Neural cell (in vitro differentiated cells): ENCODE measurements around the gene TFEB. TPM values are rescaled to one million over a fixed set of nuclear protein-coding genes. Genes with fewer than 3 reads are reported as not detected.

Source experiments
- H2AFZ ChIP-seq: fragments of 200-600, 300-800 bp; sonication (generic), shearing (Covaris generic); 2 replicates; pipeline ENCODE4 v1.6.0; 2014; ENCODE audit warnings: low read depth, mild to moderate bottlenecking, antibody characterized with exemption, low read length, moderate library complexity
- H3F3A ChIP-seq: fragments of 200-600 bp; shearing (Covaris generic); 2 replicates; pipeline ENCODE4 v1.6.1; 2016; ENCODE audit warnings: mild to moderate bottlenecking, moderate library complexity, mixed read lengths, antibody characterized with exemption, low read length; ENCODE audit not compliant: insufficient read depth, poor library complexity, severe bottlenecking
- H3K27ac ChIP-seq: fragments of 200-600, 300-800 bp; sonication (generic), shearing (Covaris generic); 2 replicates; pipeline ENCODE4 v1.5.1; 2014; ENCODE audit warnings: mild to moderate bottlenecking, low read length, moderate library complexity
- H3K27me3 ChIP-seq: fragments of 300-800, 200-600 bp; sonication (generic), shearing (Covaris generic); 2 replicates; pipeline ENCODE4 v1.6.0; 2014; ENCODE audit warnings: mild to moderate bottlenecking, low read depth, low read length, moderate library complexity; ENCODE audit not compliant: insufficient read depth
- H3K36me3 ChIP-seq: fragments of 300-800, 200-600 bp; sonication (generic), shearing (Covaris generic); 2 replicates; pipeline ENCODE4 v1.5.1; 2014; ENCODE audit warnings: mild to moderate bottlenecking, antibody characterized with exemption, low read length, moderate library complexity; ENCODE audit not compliant: insufficient read depth
- H3K4me2 ChIP-seq: fragments of 300-800, 200-600 bp; sonication (generic), shearing (Covaris generic); 2 replicates; pipeline ENCODE4 v1.6.0; 2014; ENCODE audit warnings: mild to moderate bottlenecking, low read length
- H3K4me3 ChIP-seq: fragments of 300-800, 200-600 bp; sonication (generic), shearing (Covaris generic); 2 replicates; pipeline ENCODE4 v1.5.1; 2014; ENCODE audit warnings: mild to moderate bottlenecking, low read length, moderate library complexity
- H3K79me2 ChIP-seq: fragments of 200-600 bp; shearing (Covaris generic); replicated peaks from 2 replicates; pipeline ENCODE4 v1.6.0; 2014; ENCODE audit warnings: mild to moderate bottlenecking, low read length, moderate library complexity; ENCODE audit not compliant: insufficient read depth
- H3K9ac ChIP-seq: fragments of 300-800, 200-600 bp; sonication (generic), shearing (Covaris generic); 2 replicates; pipeline ENCODE4 v1.6.1; 2016; ENCODE audit warnings: mild to moderate bottlenecking, low read length, mixed read lengths
- H3K9me2 ChIP-seq: fragments of 200-600 bp; shearing (Covaris generic); 2 replicates; pipeline ENCODE4 v1.6.1; 2016; ENCODE audit warnings: mild to moderate bottlenecking, low read length, mixed read lengths; ENCODE audit not compliant: insufficient read depth
- H3K9me3 ChIP-seq: fragments of 200-600, 300-800 bp; sonication (generic), shearing (Covaris generic); 2 replicates; pipeline ENCODE4 v1.6.1; 2016; ENCODE audit warnings: mild to moderate bottlenecking, mixed run types, low read length, moderate library complexity, mixed read lengths
- H4K20me1 ChIP-seq: fragments of 200-600 bp; shearing (Covaris generic); 2 replicates; pipeline ENCODE4 v1.6.1; 2016; ENCODE audit warnings: mild to moderate bottlenecking, mixed run types; ENCODE audit not compliant: insufficient read depth
- EP300 ChIP-seq: fragments of 450-650 bp; conservative IDR thresholded peaks from 2 replicates; pipeline ENCODE4 v1.6.1; 2014; ENCODE audit warnings: antibody characterized with exemption, mild to moderate bottlenecking, moderate library complexity; ENCODE audit not compliant: poor library complexity, severe bottlenecking
- EZH2 ChIP-seq: fragments of 200-600, 300-800 bp; shearing (Covaris generic), sonication (generic); IDR thresholded peaks from 2 replicates; pipeline ENCODE4 v1.6.1; 2014; ENCODE audit warnings: antibody characterized with exemption, low read length, borderline replicate concordance, mild to moderate bottlenecking; ENCODE audit not compliant: insufficient read depth, poor library complexity, severe bottlenecking
- MXI1 ChIP-seq: fragments of 450-650 bp; conservative IDR thresholded peaks from 2 replicates; pipeline ENCODE4 v1.6.1; 2014; ENCODE audit warnings: antibody characterized with exemption, mild to moderate bottlenecking; ENCODE audit not compliant: poor library complexity, severe bottlenecking
- POLR2AphosphoS5 ChIP-seq: IDR thresholded peaks from 2 replicates; pipeline ENCODE4 v1.6.1; 2012
- RAD21 ChIP-seq: fragments of 450-650 bp; conservative IDR thresholded peaks from 2 replicates; pipeline ENCODE4 v1.6.1; 2014; ENCODE audit warnings: antibody characterized with exemption, mild to moderate bottlenecking, moderate library complexity
- SMC3 ChIP-seq: fragments of 450-650 bp; conservative IDR thresholded peaks from 2 replicates; pipeline ENCODE4 v1.6.1; 2014; ENCODE audit warnings: antibody characterized with exemption, mild to moderate bottlenecking, moderate library complexity; ENCODE audit not compliant: poor library complexity
- TAF1 ChIP-seq: IDR thresholded peaks from 2 replicates; pipeline ENCODE4 v1.6.1; 2012; ENCODE audit warnings: low read depth
- polyA plus RNA-seq: library from polyadenylated mRNA; depleted of rRNA; stranded (reverse); fragments of >200 nt; gene quantifications from 2 replicates; pipeline ENCODE4 v1.2.3, GENCODE V29; 2014
- TF ChIP-seq, protein P1 (sequence below): IDR thresholded peaks from 2 replicates; pipeline ENCODE4 v1.6.1; 2012; ENCODE audit warnings: borderline replicate concordance
- TF ChIP-seq, protein P2 (sequence below): fragments of 450-650 bp; IDR thresholded peaks from 2 replicates; pipeline ENCODE4 v1.5.1; 2014; ENCODE audit warnings: antibody characterized with exemption, mild to moderate bottlenecking, moderate library complexity; ENCODE audit not compliant: poor library complexity, severe bottlenecking

Gene TFEB
- polyA plus RNA-seq, 1 donor from 2014 or later = 0.24 TPM

DNA sequence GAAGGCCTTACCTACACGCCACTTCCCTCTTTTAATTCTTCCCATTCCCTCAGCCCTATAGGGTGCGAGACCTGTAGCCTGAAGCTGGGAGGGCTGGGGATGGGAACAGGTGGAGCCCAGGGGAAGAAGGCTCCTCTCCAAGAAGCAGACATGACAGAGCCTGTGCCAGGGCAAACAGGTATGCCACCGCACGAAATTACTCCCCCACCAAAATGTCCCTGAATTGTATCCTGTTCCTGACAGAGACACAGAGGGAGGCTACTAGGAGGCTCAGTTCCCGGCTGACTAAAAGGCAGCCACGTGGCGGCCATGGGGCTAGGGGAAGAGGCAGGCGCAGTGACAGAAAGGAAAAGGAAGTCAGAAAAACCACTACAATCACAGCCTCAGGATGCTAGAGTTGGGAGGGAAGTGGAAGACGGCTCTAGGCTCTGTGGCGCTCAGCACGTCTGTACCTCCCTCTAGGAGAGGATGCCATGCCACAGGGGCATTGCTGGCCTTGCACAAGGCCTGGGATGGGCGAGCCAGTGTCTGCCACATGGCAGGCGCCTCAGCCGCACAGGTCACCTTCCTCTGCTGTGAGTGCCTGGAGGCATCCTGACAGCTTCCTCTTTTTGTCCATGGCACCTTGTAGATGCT, 27.7 kb downstream of the TFEB start:
- H2AFZ ChIP-seq = no peak overlapping the region
- no peak for TF ChIP-seq MXI1
- TF ChIP-seq, protein P1, sequence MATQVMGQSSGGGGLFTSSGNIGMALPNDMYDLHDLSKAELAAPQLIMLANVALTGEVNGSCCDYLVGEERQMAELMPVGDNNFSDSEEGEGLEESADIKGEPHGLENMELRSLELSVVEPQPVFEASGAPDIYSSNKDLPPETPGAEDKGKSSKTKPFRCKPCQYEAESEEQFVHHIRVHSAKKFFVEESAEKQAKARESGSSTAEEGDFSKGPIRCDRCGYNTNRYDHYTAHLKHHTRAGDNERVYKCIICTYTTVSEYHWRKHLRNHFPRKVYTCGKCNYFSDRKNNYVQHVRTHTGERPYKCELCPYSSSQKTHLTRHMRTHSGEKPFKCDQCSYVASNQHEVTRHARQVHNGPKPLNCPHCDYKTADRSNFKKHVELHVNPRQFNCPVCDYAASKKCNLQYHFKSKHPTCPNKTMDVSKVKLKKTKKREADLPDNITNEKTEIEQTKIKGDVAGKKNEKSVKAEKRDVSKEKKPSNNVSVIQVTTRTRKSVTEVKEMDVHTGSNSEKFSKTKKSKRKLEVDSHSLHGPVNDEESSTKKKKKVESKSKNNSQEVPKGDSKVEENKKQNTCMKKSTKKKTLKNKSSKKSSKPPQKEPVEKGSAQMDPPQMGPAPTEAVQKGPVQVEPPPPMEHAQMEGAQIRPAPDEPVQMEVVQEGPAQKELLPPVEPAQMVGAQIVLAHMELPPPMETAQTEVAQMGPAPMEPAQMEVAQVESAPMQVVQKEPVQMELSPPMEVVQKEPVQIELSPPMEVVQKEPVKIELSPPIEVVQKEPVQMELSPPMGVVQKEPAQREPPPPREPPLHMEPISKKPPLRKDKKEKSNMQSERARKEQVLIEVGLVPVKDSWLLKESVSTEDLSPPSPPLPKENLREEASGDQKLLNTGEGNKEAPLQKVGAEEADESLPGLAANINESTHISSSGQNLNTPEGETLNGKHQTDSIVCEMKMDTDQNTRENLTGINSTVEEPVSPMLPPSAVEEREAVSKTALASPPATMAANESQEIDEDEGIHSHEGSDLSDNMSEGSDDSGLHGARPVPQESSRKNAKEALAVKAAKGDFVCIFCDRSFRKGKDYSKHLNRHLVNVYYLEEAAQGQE = no peak
- no peak for TF ChIP-seq SMC3
- TF ChIP-seq RAD21 = no peak
- no peak for TF ChIP-seq POLR2AphosphoS5
- TF ChIP-seq EP300 = no peak
- no peak for TF ChIP-seq TAF1
- no peaks in the 10 kb centered on the region for H3K9me2 ChIP-seq
- no peak overlapping the region for H3K27ac ChIP-seq
- no peak overlapping the region for H3K4me3 ChIP-seq
- no peaks in the 10 kb centered on the region for H3K9me3 ChIP-seq
- no peaks in the 10 kb centered on the region for H3K79me2 ChIP-seq
- no peaks in the 10 kb centered on the region for H4K20me1 ChIP-seq
- no peaks in the 10 kb centered on the region for H3F3A ChIP-seq
- H3K4me2 ChIP-seq = no peak overlapping the region
- no peak overlapping the region for H3K9ac ChIP-seq
- no peaks in the 10 kb centered on the region for H3K27me3 ChIP-seq
- H3K36me3 ChIP-seq = no peaks in the 10 kb centered on the region

DNA sequence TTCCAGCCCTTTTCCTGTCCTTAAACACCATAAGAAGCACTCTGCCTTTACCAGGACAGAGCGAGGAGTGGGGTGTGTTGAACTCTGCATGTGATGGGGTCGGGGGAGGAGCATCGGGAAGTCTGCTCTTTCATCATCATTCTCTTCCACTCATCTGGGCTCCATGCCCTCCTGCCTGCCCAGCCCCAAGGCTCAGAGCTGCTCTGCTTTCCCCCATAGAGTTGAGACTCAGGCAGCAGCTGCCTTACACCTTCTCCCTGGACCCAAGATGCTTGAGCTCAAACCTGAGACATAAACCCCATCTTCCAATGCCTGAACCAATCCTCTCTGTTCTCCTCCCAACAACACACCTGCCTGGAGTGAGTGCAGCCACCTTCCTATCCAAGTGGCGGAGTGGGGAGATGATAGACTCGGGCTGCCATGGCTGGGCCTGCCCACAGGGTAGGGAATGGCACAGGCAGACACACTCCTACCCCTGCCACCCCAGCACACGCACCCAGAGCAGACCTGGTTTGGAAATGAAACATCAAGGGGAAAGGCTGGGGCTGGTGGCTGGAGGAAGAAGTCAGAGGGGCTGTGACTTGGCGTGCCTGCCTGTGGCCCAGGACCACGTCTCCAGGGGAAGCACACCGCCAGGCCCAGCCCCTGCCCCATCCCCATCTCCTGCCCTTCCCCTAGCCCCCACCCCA, 28.4 kb downstream of the TFEB start:
- Histone ChIP-seq H3K27ac (no peak overlapping the region), H3K36me3 (no peaks in the 10 kb centered on the region), H3K9ac (no peak overlapping the region)

More for the DNA sequence above, 28.4 kb downstream of the TFEB start:
- Histone ChIP-seq H3K4me2 (no peak overlapping the region), H3K79me2 (no peaks in the 10 kb centered on the region), H4K20me1 (no peaks in the 10 kb centered on the region), H3F3A (no peaks in the 10 kb centered on the region), H3K9me2 (no peaks in the 10 kb centered on the region), H3K27me3 (no peaks in the 10 kb centered on the region), H3K4me3 (no peak overlapping the region), H2AFZ (no peak overlapping the region), H3K9me3 (no peaks in the 10 kb centered on the region)
- TF ChIP-seq EP300 (no peak), MXI1 (no peak), TAF1 (no peak), RAD21 (no peak), SMC3 (no peak), EZH2 (no peak), POLR2AphosphoS5 (no peak)
- TF ChIP-seq, protein P1 = no peak
- TF ChIP-seq, protein P2, sequence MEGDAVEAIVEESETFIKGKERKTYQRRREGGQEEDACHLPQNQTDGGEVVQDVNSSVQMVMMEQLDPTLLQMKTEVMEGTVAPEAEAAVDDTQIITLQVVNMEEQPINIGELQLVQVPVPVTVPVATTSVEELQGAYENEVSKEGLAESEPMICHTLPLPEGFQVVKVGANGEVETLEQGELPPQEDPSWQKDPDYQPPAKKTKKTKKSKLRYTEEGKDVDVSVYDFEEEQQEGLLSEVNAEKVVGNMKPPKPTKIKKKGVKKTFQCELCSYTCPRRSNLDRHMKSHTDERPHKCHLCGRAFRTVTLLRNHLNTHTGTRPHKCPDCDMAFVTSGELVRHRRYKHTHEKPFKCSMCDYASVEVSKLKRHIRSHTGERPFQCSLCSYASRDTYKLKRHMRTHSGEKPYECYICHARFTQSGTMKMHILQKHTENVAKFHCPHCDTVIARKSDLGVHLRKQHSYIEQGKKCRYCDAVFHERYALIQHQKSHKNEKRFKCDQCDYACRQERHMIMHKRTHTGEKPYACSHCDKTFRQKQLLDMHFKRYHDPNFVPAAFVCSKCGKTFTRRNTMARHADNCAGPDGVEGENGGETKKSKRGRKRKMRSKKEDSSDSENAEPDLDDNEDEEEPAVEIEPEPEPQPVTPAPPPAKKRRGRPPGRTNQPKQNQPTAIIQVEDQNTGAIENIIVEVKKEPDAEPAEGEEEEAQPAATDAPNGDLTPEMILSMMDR = no peak
